H1 (cell line): ENCODE results near the gene ZBP1. TPM values are rescaled to one million over a fixed set of nuclear protein-coding genes. Genes with fewer than 3 reads are reported as not detected.
A peak's percentile ranks its signal among the peaks of the same experiment; 100 is the strongest.

Source experiments
- CTCF ChIA-PET: fragments of 300-600 bp; sonication (Branson Sonifier 250); formaldehyde crosslinking; loops from one replicate; lab custom pipeline; 2021; ENCODE audit not compliant: partially characterized antibody; lab: Charles Lee
- POLR2A ChIA-PET: fragments of 300-600 bp; sonication (Branson Sonifier 250); formaldehyde crosslinking; loops from one replicate; lab custom pipeline; 2021; ENCODE audit warnings: inconsistent platforms; ENCODE audit not compliant: partially characterized antibody; lab: Charles Lee
- DNase-seq, 2 experiments: peaks; one replicate each; pipeline versions ENCODE4 v3.0.0 to v3.0.0-alpha.2; 2010 to 2022; ENCODE audit warnings: low spot score in 2 of 2, low read depth in 1 of 2, mixed read lengths in 1 of 2
- FAIRE-seq: peaks from 2 replicates; lab custom pipeline; 2011; peaks lifted over from hg19 to GRCh38; lab: Jason Lieb, UNC
- H2AFZ ChIP-seq: 2 replicates; pipeline ENCODE4 v1.8.1; 2012; ENCODE audit warnings: low read length, inconsistent platforms
- H2AK5ac ChIP-seq: 2 replicates; pipeline ENCODE4 v1.6.1; 2013; ENCODE audit warnings: low read depth, low read length
- H2BK120ac ChIP-seq: replicated peaks from 2 replicates; pipeline ENCODE3; 2013; ENCODE audit warnings: low read depth, low read length, inconsistent platforms
- H2BK12ac ChIP-seq: 2 replicates; pipeline ENCODE4 v1.6.1; 2013; ENCODE audit warnings: low read depth, low read length
- H2BK15ac ChIP-seq: 2 replicates; pipeline ENCODE4 v1.6.1; 2013; ENCODE audit warnings: low read length
- H2BK20ac ChIP-seq: 2 replicates; pipeline ENCODE4 v1.6.1; 2013; ENCODE audit warnings: low read length
- H2BK5ac ChIP-seq: 2 replicates; pipeline ENCODE4 v1.6.1; 2013; ENCODE audit warnings: low read depth, low read length
- H3K14ac ChIP-seq: 2 replicates; pipeline ENCODE4 v1.6.1; 2013; ENCODE audit warnings: inconsistent platforms; ENCODE audit not compliant: insufficient read length
- H3K18ac ChIP-seq: 2 replicates; pipeline ENCODE4 v1.6.1; 2013; ENCODE audit warnings: low read length; ENCODE audit errors: extremely low read depth
- H3K23ac ChIP-seq: 2 replicates; pipeline ENCODE4 v1.6.1; 2013; ENCODE audit warnings: inconsistent platforms; ENCODE audit not compliant: insufficient read length
- H3K23me2 ChIP-seq: 2 replicates; pipeline ENCODE4 v1.6.1; 2013; ENCODE audit warnings: low read depth, low read length
- H3K27ac ChIP-seq: 2 replicates; pipeline ENCODE4 v1.6.1; 2011; ENCODE audit warnings: low read depth, low read length, inconsistent platforms
- H3K27me3 ChIP-seq, 4 experiments: replicated peaks in 1 of 4; 1 replicate in 1 of 4; 2 replicates in 3 of 4; pipeline versions ENCODE4 v1.6.1 to v1.8.1; 2011 to 2013; ENCODE audit warnings: low read length in 3 of 4, mild to moderate bottlenecking in 3 of 4, inconsistent platforms in 2 of 4, mixed read lengths in 2 of 4, moderate library complexity in 1 of 4; ENCODE audit not compliant: control insufficient read depth in 3 of 4, insufficient read depth in 3 of 4; ENCODE audit errors: extremely low read depth in 1 of 4
- H3K36me3 ChIP-seq, 4 experiments: 2 replicates each; pipeline versions ENCODE4 v1.6.1 to v1.8.1; 2011 to 2013; ENCODE audit warnings: mild to moderate bottlenecking in 4 of 4, low read length in 3 of 4, moderate library complexity in 2 of 4, control low read depth in 1 of 4, inconsistent platforms in 1 of 4; ENCODE audit not compliant: insufficient read depth in 4 of 4, control insufficient read depth in 2 of 4
- H3K4ac ChIP-seq: replicated peaks from 2 replicates; pipeline ENCODE3; 2013; ENCODE audit warnings: low read length, low read depth, mixed read lengths, inconsistent platforms; ENCODE audit not compliant: insufficient read length
- H3K4me1 ChIP-seq, 4 experiments: replicated peaks in 1 of 4; 1 replicate in 1 of 4; 2 replicates in 3 of 4; pipeline versions ENCODE4 v1.6.1 to v1.8.1; 2011 to 2013; ENCODE audit warnings: low read length in 3 of 4, inconsistent platforms in 2 of 4, mixed read lengths in 1 of 4; ENCODE audit not compliant: insufficient read depth in 4 of 4, control insufficient read depth in 3 of 4
- H3K4me2 ChIP-seq, 2 experiments: 2 replicates each; pipeline versions ENCODE4 v1.6.1 to v1.8.1; 2011 to 2013; ENCODE audit warnings: low read depth in 2 of 2, low read length in 2 of 2, control low read depth in 1 of 2, inconsistent platforms in 1 of 2, mild to moderate bottlenecking in 1 of 2; ENCODE audit not compliant: insufficient read depth in 1 of 2
- H3K4me3 ChIP-seq, 4 experiments: fragments of 200-600, 300-600 bp in 1 of 4; sonication (generic), shearing (Covaris generic), sonication (Bioruptor Twin) in 1 of 4; 2 replicates each; pipeline versions ENCODE4 v1.5.1 to v1.8.1; 2011 to 2016; ENCODE audit warnings: low read length in 4 of 4, low read depth in 3 of 4, control low read depth in 2 of 4, inconsistent platforms in 2 of 4, mild to moderate bottlenecking in 2 of 4, mixed read lengths in 1 of 4, moderate library complexity in 1 of 4; ENCODE audit not compliant: insufficient read depth in 2 of 4; ENCODE audit errors: extremely low read depth in 1 of 4
- H3K56ac ChIP-seq: replicated peaks from 2 replicates; pipeline ENCODE3; 2013; ENCODE audit warnings: low read depth, mild to moderate bottlenecking, mixed read lengths, low read length, inconsistent platforms; ENCODE audit not compliant: insufficient read length
- H3K79me1 ChIP-seq: 2 replicates; pipeline ENCODE4 v1.6.1; 2013; ENCODE audit warnings: low read depth, low read length, control low read depth
- H3K79me2 ChIP-seq, 2 experiments: 2 replicates each; pipeline versions ENCODE4 v1.6.1 to v1.8.1; 2012 to 2013; ENCODE audit warnings: low read length in 2 of 2, mild to moderate bottlenecking in 2 of 2, inconsistent platforms in 1 of 2; ENCODE audit not compliant: insufficient read depth in 2 of 2, control insufficient read depth in 1 of 2
- H3K9ac ChIP-seq, 4 experiments: replicated peaks in 1 of 4; 1 replicate in 1 of 4; 2 replicates in 3 of 4; pipeline versions ENCODE4 v1.6.1 to v1.8.1; 2011 to 2013; ENCODE audit warnings: low read depth in 3 of 4, low read length in 3 of 4, control low read depth in 2 of 4, mild to moderate bottlenecking in 2 of 4, moderate library complexity in 2 of 4, inconsistent platforms in 1 of 4; ENCODE audit errors: extremely low read depth in 1 of 4
- H3K9me3 ChIP-seq, 2 experiments: 2 replicates each; pipeline versions ENCODE4 v1.6.1 to v1.8.1; 2012 to 2013; ENCODE audit warnings: mild to moderate bottlenecking in 2 of 2, moderate library complexity in 2 of 2, control low read depth in 1 of 2, inconsistent platforms in 1 of 2, low read depth in 1 of 2, low read length in 1 of 2, mixed read lengths in 1 of 2; ENCODE audit not compliant: insufficient read depth in 2 of 2
- H4K20me1 ChIP-seq, 2 experiments: replicated peaks in 1 of 2; 2 replicates each; pipeline versions ENCODE3 to v1.8.1; 2011 to 2013; ENCODE audit warnings: inconsistent platforms in 2 of 2, low read length in 2 of 2, mild to moderate bottlenecking in 1 of 2; ENCODE audit not compliant: insufficient read depth in 2 of 2, control insufficient read depth in 1 of 2
- H4K5ac ChIP-seq: 2 replicates; pipeline ENCODE4 v1.6.1; 2013; ENCODE audit warnings: low read length, low read depth, mixed read lengths, inconsistent platforms; ENCODE audit not compliant: insufficient read length
- H4K8ac ChIP-seq: 2 replicates; pipeline ENCODE4 v1.8.0; 2013; ENCODE audit warnings: mild to moderate bottlenecking, moderate library complexity, low read length, inconsistent platforms; ENCODE audit not compliant: insufficient read depth; ENCODE audit errors: extremely low read depth
- H4K91ac ChIP-seq: replicated peaks from 2 replicates; pipeline ENCODE3; 2013; ENCODE audit warnings: low read length, mixed read lengths, inconsistent platforms; ENCODE audit not compliant: insufficient read length
- ATF2 ChIP-seq: IDR thresholded peaks from 2 replicates; pipeline ENCODE4 v1.6.1; 2012; ENCODE audit warnings: low read length, inconsistent platforms
- CREB1 ChIP-seq: IDR thresholded peaks from 2 replicates; pipeline ENCODE4 v1.6.1; 2012; ENCODE audit warnings: inconsistent platforms
- NANOG ChIP-seq: IDR thresholded peaks from 2 replicates; pipeline ENCODE4 v1.6.1; 2011; ENCODE audit warnings: low read length, low read depth, mild to moderate bottlenecking, inconsistent platforms; ENCODE audit not compliant: insufficient read depth, poor library complexity, severe bottlenecking
- NRF1 ChIP-seq: IDR thresholded peaks from 2 replicates; pipeline ENCODE4 v1.6.1; 2011; ENCODE audit warnings: mild to moderate bottlenecking, low read depth, low read length, improper control_type of control experiment
- RAD21 ChIP-seq, 2 experiments: IDR thresholded peaks in 1 of 2; conservative IDR thresholded peaks in 1 of 2; 2 replicates each; pipeline ENCODE4 v1.6.1; 2011; ENCODE audit warnings: low read depth in 2 of 2, low read length in 2 of 2, improper control_type of control experiment in 1 of 2, inconsistent platforms in 1 of 2, mild to moderate bottlenecking in 1 of 2, moderate library complexity in 1 of 2
- WGBS, 2 experiments: shearing (Covaris generic) in 1 of 2; methylation state at CpG; one replicate each; pipeline versions ENCODE4 v1.1.6 to v1.1.7; 2013 to 2015; ENCODE audit warnings: low lambda C conversion rate in 2 of 2, mixed read lengths in 2 of 2, inconsistent platforms in 1 of 2, low coverage in 1 of 2, missing lambda C conversion rate in 1 of 2; ENCODE audit not compliant: insufficient replicate concordance in 2 of 2, insufficient coverage in 1 of 2, insufficient read length in 1 of 2; ENCODE audit errors: extremely low coverage in 1 of 2, missing lambda C conversion rate in 1 of 2; 5-methylcytosine and 5-hydroxymethylcytosine counted together
- polyA plus RNA-seq, 7 experiments: library from polyadenylated mRNA; depleted of rRNA in 3 of 7; stranded (reverse) in 5 of 7; unstranded in 2 of 7; fragments of >200 nt in 5 of 7; fragments of 200-250 nt in 2 of 7; gene quantifications; 1 replicate in 5 of 7; 2 replicates in 1 of 7; 4 replicates in 1 of 7; pipeline versions ENCODE4 v1.2.1 to v1.2.3, GENCODE V29; 2011 to 2013; ENCODE audit warnings: missing spikeins in 2 of 7, mixed read lengths in 2 of 7
- total RNA-seq: library from RNA; stranded (reverse); fragmentation: NEBNext Ultra II Directional; extraction: Animal tissue kit (Norgen Biotek cat#: 25700); gene quantifications from 2 replicates; pipeline ENCODE4 v1.2.1, GENCODE V29; 2021

The ZBP1 gene
- total and polyA plus RNA-seq, 2 of the 8 experiments (the other 6 are each of a cell fraction or from before 2014, with no cell fraction given), result not detected

GRCh38 chr20:57651881-57652605 lies 31.8 kb upstream of the ZBP1 start:
- H3K18ac ChIP-seq, result no peak overlapping the region
- CTCF ChIA-PET, result interaction anchor here (0.6 to 4.8 kb wide), 5 partner anchors 30 to 522 kb away, joined by 3 to 28 read pairs (median 4); no protein-coding TSS in a partner anchor
- H3K36me3 ChIP-seq, result peaks cover 0 to 8% (median 2%) of the 10 kb centered on the region in 4 experiments; a peak in 3 of 8 replicates
- TF ChIP-seq NANOG (no peak), RAD21 (IDR thresholded peaks at IDR 0.05 in 1 of 2, conservative IDR thresholded peaks at IDR 0.05 in 1 of 2; ENCODE audit: low read depth in 2 of 2, low read length in 2 of 2) (no peak), CREB1 (no peak), ATF2 (no peak), NRF1 (no peak)
- TF ChIP-seq, all 59 proteins: peak for 0
- Histone ChIP-seq H2AK5ac (no peak overlapping the region), H2BK120ac (no peak overlapping the region), H3K9me3 (no peaks in the 10 kb centered on the region), H3K4me1 (peaks cover 0 to 4% (median 2%) of the 10 kb centered on the region in 4 experiments; a peak in 3 of 7 replicates), H3K79me1 (no peaks in the 10 kb centered on the region), H3K14ac (no peak overlapping the region), H4K8ac (peak overlapping the region; percentile 29; the same call in 1 of the 2 replicates), H3K9ac (no peak overlapping the region), H3K23me2 (no peaks in the 10 kb centered on the region), H4K5ac (no peak overlapping the region), H3K27me3 (no peaks in the 10 kb centered on the region), H2AFZ (no peak overlapping the region), H3K27ac (no peak overlapping the region), H3K4ac (no peak overlapping the region), H4K91ac (no peak overlapping the region), H2BK12ac (no peak overlapping the region), H2BK20ac (no peak overlapping the region), H4K20me1 (peaks cover 3 to 9% of the 10 kb centered on the region in 2 experiments), H3K56ac (no peak overlapping the region), H2BK15ac (no peak overlapping the region), H3K4me2 (no peak overlapping the region), H3K23ac (no peak overlapping the region), H2BK5ac (no peak overlapping the region), H3K79me2 (no peaks in the 10 kb centered on the region), H3K4me3 (no peak overlapping the region)
- WGBS, 2 experiments, result 93% methylated on average over 23 of the region's 50 CpGs; no CpG with 5 or more reads in 1 of the 2 experiments
- FAIRE-seq (no peak), DNase-seq (no peak)
- POLR2A ChIA-PET, result no interaction called here
